GM12878 (cell line): ENCODE results near the gene MRTFB. TPM values are rescaled to one million over a fixed set of nuclear protein-coding genes. Genes with fewer than 3 reads are reported as not detected.

ENCODE experiments used
- BCLAF1 ChIP-seq: fragments of 450-650 bp; IDR thresholded peaks from 2 replicates; pipeline ENCODE4 v1.6.1; 2017; ENCODE audit warnings: antibody characterized with exemption, mild to moderate bottlenecking, moderate library complexity
- CHD2 ChIP-seq: IDR thresholded peaks from 2 replicates; pipeline ENCODE4 v1.6.1; 2011; ENCODE audit warnings: low read depth, low read length, improper control_type of control experiment, borderline replicate concordance
- CTCF ChIP-seq, 3 experiments: IDR thresholded peaks in 2 of 3; conservative IDR thresholded peaks in 1 of 3; 2 replicates each; pipeline ENCODE4 v1.5.1; 2011; ENCODE audit warnings: low read depth in 3 of 3, low read length in 3 of 3, mild to moderate bottlenecking in 3 of 3, control low read depth in 2 of 3, moderate library complexity in 2 of 3, inconsistent platforms in 1 of 3, mixed read lengths in 1 of 3; ENCODE audit not compliant: control insufficient read depth in 2 of 3, insufficient read depth in 1 of 3; ENCODE audit errors: extremely low read depth in 1 of 3
- E2F8 ChIP-seq: fragments of 450-650 bp; IDR thresholded peaks from 2 replicates; pipeline ENCODE4 v1.6.1; 2018; ENCODE audit warnings: mild to moderate bottlenecking, low read depth, moderate library complexity; ENCODE audit not compliant: partially characterized antibody
- EGR1 ChIP-seq, 2 experiments: IDR thresholded peaks; 1 replicate in 1 of 2; 2 replicates in 1 of 2; pipeline ENCODE4 v1.6.1; 2011 to 2012; ENCODE audit warnings: low read depth in 2 of 2, low read length in 2 of 2, borderline replicate concordance in 1 of 2, mild to moderate bottlenecking in 1 of 2, moderate library complexity in 1 of 2
- EZH2 ChIP-seq: IDR thresholded peaks from 2 replicates; pipeline ENCODE4 v1.6.1; 2012; ENCODE audit warnings: low read depth, mild to moderate bottlenecking, control low read depth, inconsistent platforms, low read length, borderline replicate concordance; ENCODE audit not compliant: control insufficient read depth
- GABPA ChIP-seq: IDR thresholded peaks from 2 replicates; pipeline ENCODE4 v1.6.1; 2014; ENCODE audit warnings: antibody characterized with exemption, low read depth, mild to moderate bottlenecking, inconsistent platforms
- KAT2A ChIP-seq: conservative IDR thresholded peaks from 2 replicates; pipeline ENCODE4 v1.6.1; 2011; ENCODE audit warnings: low read depth, low read length; ENCODE audit not compliant: control insufficient read depth
- MXI1 ChIP-seq: fragments of 150-350 bp; IDR thresholded peaks from 2 replicates; pipeline ENCODE4 v1.6.1; 2011; ENCODE audit warnings: low read depth, mild to moderate bottlenecking, inconsistent platforms, low read length, improper control_type of control experiment
- NBN ChIP-seq: fragments of 450-650 bp; IDR thresholded peaks from 2 replicates; pipeline ENCODE4 v1.6.1; 2016
- PML ChIP-seq: IDR thresholded peaks from 2 replicates; pipeline ENCODE4 v1.6.1; 2012; ENCODE audit warnings: low read length, inconsistent platforms
- POLR2AphosphoS2 ChIP-seq: IDR thresholded peaks from 2 replicates; pipeline ENCODE4 v1.6.1; 2011; ENCODE audit warnings: low read depth, mild to moderate bottlenecking, low read length, improper control_type of control experiment, moderate library complexity
- RAD21 ChIP-seq: IDR thresholded peaks from 2 replicates; pipeline ENCODE4 v1.6.1; 2011; ENCODE audit warnings: mild to moderate bottlenecking, low read depth, low read length, moderate library complexity; ENCODE audit not compliant: insufficient read depth
- RCOR1 ChIP-seq: conservative IDR thresholded peaks from 2 replicates; pipeline ENCODE4 v1.6.1; 2012; ENCODE audit warnings: low read depth, low read length, improper control_type of control experiment
- RELB ChIP-seq: fragments of 450-650 bp; IDR thresholded peaks from 2 replicates; pipeline ENCODE4 v1.6.1; 2017; ENCODE audit warnings: low read depth, mild to moderate bottlenecking, moderate library complexity
- SMAD5 ChIP-seq: IDR thresholded peaks from 2 replicates; pipeline ENCODE4 v1.6.1; 2016; ENCODE audit warnings: antibody characterized with exemption, low read depth
- SMARCA5 ChIP-seq: fragments of 450-650 bp; IDR thresholded peaks from 2 replicates; pipeline ENCODE4 v1.6.1; 2017; ENCODE audit warnings: mild to moderate bottlenecking
- SP1 ChIP-seq: IDR thresholded peaks from one replicate; pipeline ENCODE4 v1.6.1; 2011; ENCODE audit warnings: low read depth, low read length
- TAF1 ChIP-seq: IDR thresholded peaks from 2 replicates; pipeline ENCODE4 v1.6.1; 2011; ENCODE audit warnings: mild to moderate bottlenecking, low read depth, low read length, borderline replicate concordance
- TCF12 ChIP-seq: IDR thresholded peaks from 2 replicates; pipeline ENCODE4 v1.6.1; 2011; ENCODE audit warnings: low read depth, mild to moderate bottlenecking, low read length
- polyA plus RNA-seq, 11 experiments: library from polyadenylated mRNA; depleted of rRNA in 4 of 11; unstranded in 6 of 11; stranded (reverse) in 5 of 11; fragments of >200 nt; fragmentation: Nextera tagmentation in 4 of 11; fragmentation: Illumina TruSeq in 1 of 11; extraction: Ambion mirVana in 4 of 11; extraction: Trizol in 1 of 11; gene quantifications; 1 replicate in 1 of 11; 2 replicates in 10 of 11; pipeline versions ENCODE4 v1.2.1 to v1.2.3, GENCODE V29; 2011 to 2016; ENCODE audit warnings: inconsistent platforms in 2 of 11, missing spikeins in 2 of 11, low read depth in 1 of 11
- total RNA-seq, 4 experiments: library from RNA; depleted of rRNA in 3 of 4; stranded (reverse); fragments of >200 nt in 3 of 4; fragmentation: Illumina TruSeq in 1 of 4; extraction: Trizol in 1 of 4; gene quantifications; 2 replicates each; pipeline versions ENCODE4 v1.2.1 to v1.2.3, GENCODE V29; 2013 to 2021

MRTFB gene
- total and polyA plus RNA-seq, 10 of the 15 experiments (the other 5 are each of a cell fraction or from before 2014, with no cell fraction given), result 2.1 to 14.3 (median 8.0) TPM

GRCh38 chr16:14284930-14285512, 213.9 kb downstream of the MRTFB start (continued):
- TF ChIP-seq RELB (peak; percentile 29; the same call in 1 of the 2 replicates), SP1 (no peak), TAF1 (no peak), CTCF (IDR thresholded peaks at IDR 0.05 in 2 of 3, conservative IDR thresholded peaks at IDR 0.05 in 1 of 3; ENCODE audit: control insufficient read depth in 2 of 3, extremely low read depth in 1 of 3, insufficient read depth in 1 of 3, low read depth in 3 of 3, low read length in 3 of 3) (peak; percentile 50 to 60 (median 50); a peak in 4 of 6 replicates), NBN (peak; percentile 19; the same call in 1 of the 2 replicates), RAD21 (peak; percentile 63), KAT2A (no peak), EZH2 (no peak), POLR2AphosphoS2 (no peak), SMAD5 (0 out of 2 replicates have a peak, but pooled peaks have one; percentile 27), BCLAF1 (no peak), GABPA (no peak), EGR1 (IDR thresholded peaks at IDR 0.05; ENCODE audit: borderline replicate concordance in 1 of 2, low read depth in 2 of 2, low read length in 2 of 2) (no peak), E2F8 (no peak), TCF12 (no peak), CHD2 (no peak), RCOR1 (no peak), SMARCA5 (no peak), MXI1 (no peak; the same call in 1 of the 2 replicates), PML (no peak)
